Measurements from ENCODE around the gene TPM3. TPM values are rescaled to one million over a fixed set of nuclear protein-coding genes. Genes with fewer than 3 reads are reported as not detected.

The TPM3 gene
- total RNA-seq, 6 donors from 2014 or later, result 149 to 452 (median 344) TPM

- WGBS, 2 donors, result 5 to 10% methylated on average over 5 of the region's 5 CpGs
- Histone ChIP-seq H3K27ac (peak overlapping the region; percentile 98 to 100 (median 99)), H3K4me1 (peaks cover 34 to 51% (median 47%) of the 10 kb centered on the region in 4 donors), H3K4me3 (peak overlapping the region; percentile 51 to 80 (median 66)), H3K36me3 (peaks cover 3 to 28% (median 8%) of the 10 kb centered on the region in 4 donors), H3K9me3 (no peaks in the 10 kb centered on the region), H3K27me3 (no peaks in the 10 kb centered on the region)
- DNase-seq (peak in 1 of 2 donors; percentile 41), ATAC-seq (ENCODE audit: low FRiP score in 2 of 2) (no peak)
- no peak for TF ChIP-seq POLR2A (IDR thresholded peaks at IDR 0.05)
- TF ChIP-seq CTCF (IDR thresholded peaks at IDR 0.05), result peak in 1 of 6 experiments; percentile 13
- TF ChIP-seq EP300 (IDR thresholded peaks at IDR 0.05), result no peak
- no peak for TF ChIP-seq POLR2AphosphoS5 (IDR thresholded peaks at IDR 0.05)
Measured at GRCh38 chr1:154219541-154219940, 27.6 kb upstream of the TPM3 start.

GRCh38 chr1:154218545-154218944 is 26.6 kb upstream of the TPM3 start:
- ATAC-seq (ENCODE audit: low FRiP score in 2 of 2) (no peak), DNase-seq (no peak)
- 42 to 74% methylated on average over 3 of the region's 3 CpGs for WGBS, 2 donors
- Histone ChIP-seq H3K36me3 (peaks cover 8 to 38% (median 17%) of the 10 kb centered on the region in 4 donors), H3K9me3 (no peaks in the 10 kb centered on the region), H3K4me3 (peak overlapping the region in 1 of 4 donors; percentile 70), H3K4me1 (peaks cover 31 to 45% (median 43%) of the 10 kb centered on the region in 4 donors), H3K27me3 (no peaks in the 10 kb centered on the region), H3K27ac (peak overlapping the region in 1 of 4 donors; percentile 99)
- TF ChIP-seq CTCF (IDR thresholded peaks at IDR 0.05) (no peak), EP300 (IDR thresholded peaks at IDR 0.05) (no peak), POLR2A (IDR thresholded peaks at IDR 0.05) (no peak), POLR2AphosphoS5 (IDR thresholded peaks at IDR 0.05) (no peak)

- H3K36me3 ChIP-seq, result peaks cover 37 to 87% (median 61%) of the 10 kb centered on the region in 4 donors
- DNase-seq (no peak), ATAC-seq (ENCODE audit: low FRiP score in 2 of 2) (no peak)
- 92 to 100% methylated on average over 1 of the region's 1 CpG for WGBS, 2 donors
- no peak overlapping the region for H3K4me3 ChIP-seq
- no peaks in the 10 kb centered on the region for H3K9me3 ChIP-seq
- H3K27ac ChIP-seq, result no peak overlapping the region
- TF ChIP-seq POLR2AphosphoS5 (IDR thresholded peaks at IDR 0.05), result no peak
- no peak for TF ChIP-seq CTCF (IDR thresholded peaks at IDR 0.05)
- H3K27me3 ChIP-seq, result no peaks in the 10 kb centered on the region
- H3K4me1 ChIP-seq, result peaks cover 1 to 12% (median 10%) of the 10 kb centered on the region in 4 donors
Measured at GRCh38 chr1:154213274-154213673, 21.4 kb upstream of the TPM3 start.

GRCh38 chr1:154212083-154212482 is 20.2 kb upstream of the TPM3 start:
- no peak for ATAC-seq (ENCODE audit: low FRiP score in 2 of 2)
- no peak for TF ChIP-seq POLR2A (IDR thresholded peaks at IDR 0.05)
- TF ChIP-seq CTCF (IDR thresholded peaks at IDR 0.05), result no peak
- TF ChIP-seq POLR2AphosphoS5 (IDR thresholded peaks at IDR 0.05), result no peak
- no peak for TF ChIP-seq EP300 (IDR thresholded peaks at IDR 0.05)
- DNase-seq, result no peak
- Histone ChIP-seq H3K36me3 (peaks cover 39 to 88% (median 66%) of the 10 kb centered on the region in 4 donors), H3K27me3 (no peaks in the 10 kb centered on the region), H3K4me3 (no peak overlapping the region), H3K27ac (no peak overlapping the region), H3K4me1 (no peaks in the 10 kb centered on the region), H3K9me3 (no peaks in the 10 kb centered on the region)
- WGBS, 2 donors, result 97% methylated on average over 10 of the region's 10 CpGs

GRCh38 chr1:154208677-154209388 is 16.9 kb upstream of the TPM3 start:
- Histone ChIP-seq H3K36me3 (peaks cover 40 to 89% (median 74%) of the 10 kb centered on the region in 4 donors), H3K4me1 (no peaks in the 10 kb centered on the region), H3K9me3 (no peaks in the 10 kb centered on the region), H3K4me3 (no peak overlapping the region), H3K27me3 (no peaks in the 10 kb centered on the region), H3K27ac (no peak overlapping the region)
- no peak for DNase-seq
- no peak for TF ChIP-seq CTCF (IDR thresholded peaks at IDR 0.05)
- no peak for TF ChIP-seq EP300 (IDR thresholded peaks at IDR 0.05)
- no peak for TF ChIP-seq POLR2AphosphoS5 (IDR thresholded peaks at IDR 0.05)
- TF ChIP-seq POLR2A (IDR thresholded peaks at IDR 0.05), result no peak
- WGBS, 2 donors, result 84 to 92% methylated on average over 2 to 5 of the region's 5 CpGs
- ATAC-seq (ENCODE audit: low FRiP score in 2 of 2), result no peak
